Suppressor macrophage treated with lipopolysaccharide for 1 hour (primary cell): Measurements from ENCODE around the gene TNFRSF13B.

Experiments
- DNase-seq, 3 donors: peaks; one replicate each; pipeline ENCODE4 v3.0.0-alpha.2; 2020 to 2022

The TNFRSF13B gene

GRCh38 chr17:16953841-16954240 lies 18.1 kb downstream of the TNFRSF13B start:
- no peak for DNase-seq

DNA sequence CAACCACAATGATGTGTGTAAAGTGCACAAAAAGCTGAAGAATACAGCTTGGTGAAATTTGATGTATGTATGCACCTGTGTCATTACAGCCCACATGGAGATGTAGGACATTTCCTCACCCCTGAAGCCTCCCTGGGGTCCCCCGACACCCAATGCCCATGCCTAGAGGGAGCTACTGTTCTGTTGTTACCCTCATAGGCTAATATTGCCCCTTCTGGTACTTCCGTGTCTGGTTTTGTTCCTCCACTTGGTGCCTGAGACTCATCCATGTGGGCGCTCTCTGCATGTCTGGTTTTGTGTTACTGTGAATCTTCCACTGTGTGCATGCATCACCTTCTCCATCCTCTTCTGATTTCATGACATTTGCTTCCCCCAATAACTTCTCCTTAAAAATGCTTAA lies 18.6 kb downstream of the TNFRSF13B start:
- DNase-seq = no peak

GRCh38 chr17:16952401-16952800 lies 19.5 kb downstream of the TNFRSF13B start:
- DNase-seq = no peak

GRCh38 chr17:16950488-16950887 lies 21.4 kb downstream of the TNFRSF13B start:
- DNase-seq = no peak

- DNase-seq = no peak
Measured at GRCh38 chr17:16948587-16949376, 23.1 kb downstream of the TNFRSF13B start.

- no peak for DNase-seq
Measured at GRCh38 chr17:16947470-16947869, 24.4 kb downstream of the TNFRSF13B start.

DNA sequence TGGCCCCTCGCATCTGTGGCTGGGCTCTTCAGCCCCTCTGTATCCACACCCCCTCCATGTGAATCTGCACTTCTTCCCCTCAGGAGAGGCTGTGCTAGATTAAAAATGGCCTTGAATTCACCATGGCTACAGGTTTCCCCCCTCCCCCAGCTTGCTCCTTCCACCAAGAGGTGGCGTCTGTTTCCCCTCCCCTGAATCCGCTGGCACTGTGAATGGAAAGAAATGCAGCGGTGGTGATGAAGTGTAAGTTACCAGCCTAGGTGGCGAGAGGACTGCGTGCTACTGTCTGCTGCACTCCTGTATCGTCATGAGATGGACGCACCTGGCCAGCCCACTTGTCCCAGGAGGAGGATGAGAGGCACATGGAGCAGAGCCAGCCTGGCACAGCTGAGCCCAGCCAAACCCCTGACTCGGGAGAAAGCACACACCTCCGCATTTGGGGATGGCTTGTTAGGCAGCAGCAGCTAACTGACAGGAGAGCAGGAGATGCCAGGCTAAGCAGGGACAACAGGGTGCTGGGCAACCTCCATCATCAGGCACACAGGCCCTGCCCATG lies 26.2 kb downstream of the TNFRSF13B start:
- no peak for DNase-seq

GRCh38 chr17:16945136-16945482 lies 26.8 kb downstream of the TNFRSF13B start:
- DNase-seq = no peak

GRCh38 chr17:16944334-16945135 lies 27.4 kb downstream of the TNFRSF13B start:
- no peak for DNase-seq

DNA sequence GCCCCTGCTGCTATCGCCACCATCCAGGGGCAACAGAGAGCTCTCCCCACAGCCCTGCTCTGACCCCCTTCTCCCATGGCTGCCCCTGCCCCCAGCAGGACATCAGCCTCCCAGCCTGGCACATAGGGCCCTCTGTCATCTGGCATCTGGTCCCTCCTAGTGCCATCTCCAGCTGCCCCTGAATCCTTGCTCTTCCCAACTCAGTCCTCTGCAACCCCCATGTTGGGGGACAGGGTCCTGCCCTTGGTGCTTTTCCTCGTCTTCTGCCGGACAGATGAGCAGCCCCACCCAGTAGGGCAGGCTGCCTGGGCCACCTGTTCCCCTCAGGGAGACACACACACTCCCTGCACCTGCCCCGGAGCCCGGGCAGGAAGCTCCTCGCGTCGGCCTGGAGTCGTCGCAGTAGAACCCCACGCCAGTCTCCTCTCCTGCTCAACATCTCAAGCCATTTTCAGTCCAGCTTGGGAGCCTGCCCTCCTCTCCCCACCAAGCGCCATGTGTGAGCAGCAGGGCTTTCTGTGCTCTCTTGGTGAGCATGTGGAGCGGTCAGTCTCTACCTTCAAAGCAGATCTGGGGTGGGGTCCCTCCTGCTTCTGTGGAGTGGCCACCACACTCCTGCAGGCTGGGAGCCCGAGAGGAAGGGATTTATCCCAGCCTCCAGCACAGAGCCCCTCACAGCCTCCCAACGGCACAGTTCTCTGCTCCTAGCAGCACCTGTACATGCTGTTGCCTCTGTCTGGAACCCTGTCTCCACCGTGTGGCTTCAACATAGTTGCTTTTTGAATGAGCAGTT lies 28.2 kb downstream of the TNFRSF13B start:
- no peak for DNase-seq

GRCh38 chr17:16943032-16943352 lies 28.9 kb downstream of the TNFRSF13B start:
- no peak for DNase-seq

DNA sequence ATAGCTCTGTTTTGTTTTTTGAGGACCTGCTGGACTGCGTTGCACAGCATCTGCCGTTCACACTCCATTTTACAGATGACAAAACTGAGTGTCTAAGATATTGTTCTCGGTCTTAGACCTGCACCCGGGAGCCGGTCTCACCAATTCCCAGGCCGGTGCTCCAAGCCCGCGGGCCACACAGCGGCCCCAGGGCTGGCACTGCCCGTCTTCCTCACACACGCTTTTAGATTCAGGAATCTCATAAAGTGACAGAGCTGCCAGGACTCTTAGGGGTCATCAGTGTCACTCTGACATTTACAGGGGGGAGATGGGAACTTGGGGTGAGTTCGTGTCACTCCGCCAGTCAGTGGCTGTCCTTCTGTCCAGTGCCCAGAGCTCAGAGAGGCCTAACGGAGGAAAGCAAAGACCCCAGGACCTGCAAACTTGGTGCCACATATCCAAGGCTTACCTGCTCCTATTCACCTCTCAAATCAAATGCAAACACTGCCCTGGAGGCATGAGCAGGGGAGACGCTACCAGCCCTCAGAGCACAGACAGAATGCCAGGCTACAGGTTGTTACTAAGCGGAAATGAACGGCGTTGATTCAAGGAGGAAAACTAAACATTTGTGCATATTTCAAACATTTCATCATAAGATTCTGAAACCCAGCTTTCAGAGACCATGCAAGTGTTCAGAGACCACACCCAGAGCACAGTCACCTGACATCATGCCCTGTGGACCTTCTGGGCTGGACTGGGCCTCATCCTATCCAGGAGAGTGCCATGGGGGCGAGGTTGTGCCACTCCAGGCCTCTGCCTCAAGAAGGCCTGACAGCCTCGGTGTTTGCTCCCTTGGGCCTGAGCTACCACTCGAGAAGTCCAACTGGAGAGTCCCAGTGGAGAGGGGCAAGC lies 29.5 kb downstream of the TNFRSF13B start:
- no peak for DNase-seq

GRCh38 chr17:16941072-16942036 lies 30.6 kb downstream of the TNFRSF13B start:
- no peak for DNase-seq

DNA sequence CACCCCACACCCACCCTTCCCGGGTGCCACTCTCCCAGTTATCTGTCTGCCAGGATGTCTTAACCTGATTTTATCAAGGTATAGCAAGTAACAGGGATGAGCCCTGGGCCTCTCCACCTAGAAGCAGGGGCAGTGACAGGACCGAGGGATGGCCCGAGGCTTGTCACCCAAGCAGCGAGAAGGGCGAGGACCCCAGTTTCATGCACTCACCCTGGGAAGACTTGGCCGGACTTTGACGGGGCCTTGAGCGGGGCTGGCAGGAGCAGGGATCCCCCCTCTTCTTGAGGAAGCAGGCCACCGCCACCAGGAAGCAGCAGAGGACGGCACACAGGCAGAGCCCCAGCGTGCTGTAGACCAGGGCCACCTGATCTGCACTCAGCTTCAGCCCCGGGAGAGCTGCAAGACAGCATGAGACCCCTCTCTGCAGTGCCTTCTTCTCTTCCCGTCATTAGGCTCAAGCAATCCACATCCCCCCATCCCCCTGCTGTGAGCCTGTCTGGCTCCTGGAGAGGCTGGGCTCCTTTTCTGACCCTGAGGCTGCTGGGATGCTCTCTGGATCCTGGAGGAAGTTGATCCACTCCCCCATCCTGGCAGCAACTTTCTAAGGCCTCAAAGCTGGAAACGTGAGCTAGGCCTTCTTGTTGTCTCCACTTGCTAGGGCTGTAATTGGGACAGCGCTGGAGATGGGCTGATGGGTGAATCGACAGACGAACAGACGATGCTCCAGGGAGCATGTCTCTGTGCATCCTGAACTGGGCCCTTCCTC lies 31.6 kb downstream of the TNFRSF13B start:
- no peak for DNase-seq

- no peak for DNase-seq
Measured at GRCh38 chr17:16939606-16940115, 32.3 kb downstream of the TNFRSF13B start.

GRCh38 chr17:16939208-16939576 lies 32.7 kb downstream of the TNFRSF13B start:
- no peak for DNase-seq

- DNase-seq = no peak
Measured at GRCh38 chr17:16938496-16939207, 33.3 kb downstream of the TNFRSF13B start.

- DNase-seq = no peak
Measured at GRCh38 chr17:16938031-16938430, 33.9 kb downstream of the TNFRSF13B start.

- no peak for DNase-seq
Measured at GRCh38 chr17:16937431-16937830, 34.5 kb downstream of the TNFRSF13B start.
